SU-DHL-6 (cell line): ENCODE results near the gene CYSTM1.

Experiments
- H2AFZ ChIP-seq: fragments of 200-600 bp; sonication (generic); 2 replicates; pipeline ENCODE4 v1.6.1; 2014; ENCODE audit warnings: low read depth, mild to moderate bottlenecking, moderate library complexity, mixed read lengths, antibody characterized with exemption, low read length; ENCODE audit not compliant: severe bottlenecking
- H3F3A ChIP-seq: fragments of 200-600 bp; shearing (Covaris generic); 2 replicates; pipeline ENCODE4 v1.6.0; 2016; ENCODE audit warnings: antibody characterized with exemption, mild to moderate bottlenecking; ENCODE audit not compliant: insufficient read depth
- H3K27ac ChIP-seq: fragments of 200-600 bp; sonication (generic); 2 replicates; pipeline ENCODE4 v1.5.1; 2016; ENCODE audit warnings: low read depth, mild to moderate bottlenecking, low read length, moderate library complexity, mixed read lengths
- H3K27me3 ChIP-seq: fragments of 200-600 bp; sonication (generic), shearing (Covaris generic); 2 replicates; pipeline ENCODE4 v1.6.0; 2014; ENCODE audit warnings: mild to moderate bottlenecking, low read length
- H3K36me3 ChIP-seq: fragments of 200-600 bp; sonication (generic); 2 replicates; pipeline ENCODE4 v1.6.1; 2014; ENCODE audit warnings: mild to moderate bottlenecking, low read length, mixed read lengths
- H3K4me2 ChIP-seq: fragments of 300-600, 200-600 bp; shearing (Covaris generic), sonication (generic); 2 replicates; pipeline ENCODE4 v1.6.0; 2014; ENCODE audit warnings: low read length, low read depth, mild to moderate bottlenecking; ENCODE audit not compliant: poor library complexity, severe bottlenecking
- H3K4me3 ChIP-seq: fragments of 200-600 bp; sonication (generic); 2 replicates; pipeline ENCODE4 v1.5.1; 2014; ENCODE audit warnings: antibody characterized with exemption, low read length, mild to moderate bottlenecking, mixed read lengths; ENCODE audit not compliant: insufficient read depth, poor library complexity, severe bottlenecking
- H3K79me2 ChIP-seq: fragments of 200-600 bp; sonication (generic); 2 replicates; pipeline ENCODE4 v1.6.1; 2014; ENCODE audit warnings: mild to moderate bottlenecking, low read length, moderate library complexity; ENCODE audit not compliant: insufficient read depth
- H3K9ac ChIP-seq: fragments of 200-600 bp; sonication (generic); 2 replicates; pipeline ENCODE4 v1.7.0; 2014; ENCODE audit warnings: mild to moderate bottlenecking, low read length
- H3K9me2 ChIP-seq: fragments of 200-600 bp; sonication (generic); replicated peaks from 2 replicates; pipeline ENCODE4 v1.6.1; 2014; ENCODE audit warnings: low read length; ENCODE audit not compliant: insufficient read depth
- H3K9me3 ChIP-seq: fragments of 200-600 bp; sonication (generic); 2 replicates; pipeline ENCODE4 v1.6.1; 2014; ENCODE audit warnings: low read length, mixed read lengths; ENCODE audit not compliant: insufficient read depth
- H4K20me1 ChIP-seq: fragments of 200-600 bp; sonication (generic); 2 replicates; pipeline ENCODE4 v1.6.1; 2014; ENCODE audit warnings: low read depth, mild to moderate bottlenecking, antibody characterized with exemption, low read length, moderate library complexity, mixed read lengths
- CTCF ChIP-seq: fragments of 200-600 bp; sonication (generic); IDR thresholded peaks from one replicate; pipeline ENCODE4 v1.5.1; 2017; ENCODE audit warnings: antibody characterized with exemption, mild to moderate bottlenecking, low read length, moderate library complexity; ENCODE audit not compliant: insufficient read depth, poor library complexity, severe bottlenecking
- EZH2phosphoT487 ChIP-seq: fragments of 200-600 bp; sonication (generic), shearing (Covaris generic); conservative IDR thresholded peaks from 2 replicates; pipeline ENCODE4 v1.6.1; 2018; ENCODE audit warnings: mild to moderate bottlenecking, antibody characterized with exemption, low read length, moderate library complexity, mixed read lengths

Gene CYSTM1

GRCh38 chr5:140133514-140134167 is 41.3 kb upstream of the CYSTM1 start:
- no peaks in the 10 kb centered on the region for H3K9me2 ChIP-seq
- no peaks in the 10 kb centered on the region for H3K79me2 ChIP-seq
- no peaks in the 10 kb centered on the region for H3K9me3 ChIP-seq
- H3K36me3 ChIP-seq = no peaks in the 10 kb centered on the region
- no peaks in the 10 kb centered on the region; the same call in 1 of the 2 replicates for H4K20me1 ChIP-seq
- no peaks in the 10 kb centered on the region for H3K27me3 ChIP-seq
- no peak overlapping the region for H2AFZ ChIP-seq
- no peak overlapping the region for H3K27ac ChIP-seq
- no peak overlapping the region for H3K9ac ChIP-seq
- no peak overlapping the region for H3K4me3 ChIP-seq
- TF ChIP-seq CTCF = no peak
- no peak for TF ChIP-seq EZH2phosphoT487
- no peak overlapping the region for H3K4me2 ChIP-seq
- H3F3A ChIP-seq = no peaks in the 10 kb centered on the region

- no peak overlapping the region for H3K27ac ChIP-seq
- TF ChIP-seq EZH2phosphoT487 = no peak
- TF ChIP-seq CTCF = no peak
- H3F3A ChIP-seq = no peaks in the 10 kb centered on the region
- no peak overlapping the region for H3K4me3 ChIP-seq
- H3K79me2 ChIP-seq = no peaks in the 10 kb centered on the region
- H4K20me1 ChIP-seq = no peaks in the 10 kb centered on the region; the same call in 1 of the 2 replicates
- no peak overlapping the region for H3K4me2 ChIP-seq
- no peak overlapping the region for H2AFZ ChIP-seq
- no peaks in the 10 kb centered on the region for H3K36me3 ChIP-seq
- no peaks in the 10 kb centered on the region for H3K9me3 ChIP-seq
- no peaks in the 10 kb centered on the region for H3K27me3 ChIP-seq
- H3K9ac ChIP-seq = no peak overlapping the region
- H3K9me2 ChIP-seq = no peaks in the 10 kb centered on the region
These were observed 40.6 kb upstream of the CYSTM1 start for GRCh38 chr5:140134277-140134935.

- H3K79me2 ChIP-seq = no peaks in the 10 kb centered on the region
- no peaks in the 10 kb centered on the region for H3K9me3 ChIP-seq
- no peak overlapping the region for H2AFZ ChIP-seq
- H3K9ac ChIP-seq = no peak overlapping the region
- no peaks in the 10 kb centered on the region for H3K9me2 ChIP-seq
- H3K27me3 ChIP-seq = no peaks in the 10 kb centered on the region
- no peak for TF ChIP-seq CTCF
- no peak for TF ChIP-seq EZH2phosphoT487
- no peak overlapping the region for H3K27ac ChIP-seq
- no peak overlapping the region for H3K4me2 ChIP-seq
- no peaks in the 10 kb centered on the region; the same call in 1 of the 2 replicates for H4K20me1 ChIP-seq
- no peaks in the 10 kb centered on the region for H3F3A ChIP-seq
- no peaks in the 10 kb centered on the region for H3K36me3 ChIP-seq
- no peak overlapping the region for H3K4me3 ChIP-seq
These were observed 39.9 kb upstream of the CYSTM1 start for GRCh38 chr5:140135127-140135526.
